ENCODE measurements around the gene WDR45.
A peak's percentile ranks its signal among the peaks of the same experiment; 100 is the strongest.

WDR45 gene

GRCh38 chrX:49073601-49074575, 5.8 kb downstream of the WDR45 start, which contains the start of gene PRAF2:
TSS of gene PRAF2 (minus strand) at chrX:49074002. CDS start at chrX:49073987, 15 bp downstream.
- DNase-seq, result peak; percentile 63

GRCh38 chrX:49072712-49073095, 7.0 kb downstream of the WDR45 start:
- DNase-seq, result no peak

GRCh38 chrX:49071877-49072711, 7.6 kb downstream of the WDR45 start:
- DNase-seq, result no peak

- DNase-seq, result no peak
These were observed 8.7 kb downstream of the WDR45 start for GRCh38 chrX:49070988-49071387.

- DNase-seq, result no peak
These were observed 10.6 kb downstream of the WDR45 start for GRCh38 chrX:49069038-49069437.

GRCh38 chrX:49067285-49068120, 12.2 kb downstream of the WDR45 start:
- DNase-seq, result no peak

GRCh38 chrX:49066690-49067089, 13.0 kb downstream of the WDR45 start:
- no peak for DNase-seq

- DNase-seq, result no peak
These were observed 13.4 kb downstream of the WDR45 start for GRCh38 chrX:49066278-49066677.

GRCh38 chrX:49064735-49065134, 15.0 kb downstream of the WDR45 start:
- no peak for DNase-seq

GRCh38 chrX:49064303-49064702, 15.4 kb downstream of the WDR45 start:
- DNase-seq, result no peak

GRCh38 chrX:49063715-49064114, 16.0 kb downstream of the WDR45 start:
- no peak for DNase-seq

- DNase-seq, result no peak
These were observed 17.8 kb downstream of the WDR45 start for GRCh38 chrX:49061916-49062315.

- DNase-seq, result no peak
These were observed 18.2 kb downstream of the WDR45 start for GRCh38 chrX:49061490-49061889.

GRCh38 chrX:49060914-49061313, 18.8 kb downstream of the WDR45 start:
- DNase-seq, result no peak

GRCh38 chrX:49059681-49060085, 20.0 kb downstream of the WDR45 start:
- DNase-seq, result no peak

- DNase-seq, result no peak
These were observed 20.5 kb downstream of the WDR45 start for GRCh38 chrX:49059201-49059600.

- DNase-seq, result no peak
These were observed 20.9 kb downstream of the WDR45 start, which contains the start of gene CCDC120 for GRCh38 chrX:49058794-49059193. TSS of gene CCDC120 (plus strand) at chrX:49058999. CDS start at chrX:49062042, 3,043 bp downstream.

GRCh38 chrX:49054073-49054762, 25.5 kb downstream of the WDR45 start:
- DNase-seq, result no peak

GRCh38 chrX:49053223-49054072, 26.2 kb downstream of the WDR45 start:
- no peak for DNase-seq

GRCh38 chrX:49043987-49044281, 35.8 kb downstream of the WDR45 start:
- no peak for DNase-seq

Data from amniotic stem cell (primary cell).